Effector memory CD4-positive, alpha-beta T cell (primary cell): ENCODE results near the gene TP53BP2.

Experiments used
- DNase-seq, 3 donors: peaks; one replicate each; pipeline ENCODE4 v3.0.0-alpha.2; 2020
- H3K27ac ChIP-seq: 2 replicates; pipeline ENCODE4 v1.7.0; 2013; ENCODE audit warnings: mild to moderate bottlenecking, low read length, moderate library complexity; ENCODE audit not compliant: insufficient read depth, poor library complexity, severe bottlenecking
- H3K27me3 ChIP-seq: replicated peaks from 2 replicates; pipeline ENCODE4 v1.7.0; 2013; ENCODE audit warnings: mild to moderate bottlenecking, low read length; ENCODE audit not compliant: insufficient read depth, control insufficient read depth, poor library complexity, severe bottlenecking
- H3K36me3 ChIP-seq: 2 replicates; pipeline ENCODE4 v1.7.0; 2013; ENCODE audit warnings: mild to moderate bottlenecking, low read length, moderate library complexity; ENCODE audit not compliant: control insufficient read depth, insufficient read depth
- H3K4me1 ChIP-seq: 2 replicates; pipeline ENCODE4 v1.7.0; 2013; ENCODE audit warnings: low read length, mild to moderate bottlenecking; ENCODE audit not compliant: control insufficient read depth, insufficient read depth, poor library complexity, severe bottlenecking
- H3K4me3 ChIP-seq: 2 replicates; pipeline ENCODE4 v1.7.0; 2013; ENCODE audit warnings: low read length, low read depth, mild to moderate bottlenecking; ENCODE audit not compliant: insufficient read depth, poor library complexity, severe bottlenecking
- H3K9me3 ChIP-seq: 2 replicates; pipeline ENCODE4 v1.7.0; 2013; ENCODE audit warnings: mild to moderate bottlenecking, low read length, moderate library complexity; ENCODE audit not compliant: control insufficient read depth

The TP53BP2 gene

DNA sequence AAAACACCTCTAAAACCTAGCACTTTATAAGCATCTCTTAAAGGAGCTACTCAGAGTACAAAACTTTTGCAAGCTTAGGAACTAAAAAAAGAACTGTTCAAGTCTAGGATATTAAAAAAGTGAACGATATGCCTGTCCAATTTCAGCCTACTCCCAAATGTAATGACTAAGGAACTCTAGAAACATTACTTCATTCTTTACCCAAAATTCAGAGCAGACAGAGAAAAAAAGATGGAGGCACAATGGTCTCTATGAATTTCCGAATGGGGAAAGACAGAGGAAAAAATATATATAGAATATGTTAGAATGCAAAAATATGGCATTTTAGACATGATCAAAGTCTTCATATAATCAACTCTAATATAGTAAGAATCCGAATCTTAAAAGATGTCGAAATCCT is 61.2 kb downstream of the TP53BP2 start:
- DNase-seq, result no peak
- no peak overlapping the region for H3K27ac ChIP-seq
- peaks cover 35% of the 10 kb centered on the region for H3K36me3 ChIP-seq
- no peaks in the 10 kb centered on the region for H3K27me3 ChIP-seq
- H3K4me3 ChIP-seq, result no peak overlapping the region
- no peaks in the 10 kb centered on the region for H3K9me3 ChIP-seq
- H3K4me1 ChIP-seq, result no peaks in the 10 kb centered on the region

- Histone ChIP-seq H3K27ac (no peak overlapping the region), H3K4me1 (no peaks in the 10 kb centered on the region), H3K9me3 (no peaks in the 10 kb centered on the region), H3K4me3 (no peak overlapping the region), H3K27me3 (no peaks in the 10 kb centered on the region), H3K36me3 (peaks cover 30% of the 10 kb centered on the region)
- no peak for DNase-seq
Measured at GRCh38 chr1:223783676-223784075, 62.1 kb downstream of the TP53BP2 start.

DNA sequence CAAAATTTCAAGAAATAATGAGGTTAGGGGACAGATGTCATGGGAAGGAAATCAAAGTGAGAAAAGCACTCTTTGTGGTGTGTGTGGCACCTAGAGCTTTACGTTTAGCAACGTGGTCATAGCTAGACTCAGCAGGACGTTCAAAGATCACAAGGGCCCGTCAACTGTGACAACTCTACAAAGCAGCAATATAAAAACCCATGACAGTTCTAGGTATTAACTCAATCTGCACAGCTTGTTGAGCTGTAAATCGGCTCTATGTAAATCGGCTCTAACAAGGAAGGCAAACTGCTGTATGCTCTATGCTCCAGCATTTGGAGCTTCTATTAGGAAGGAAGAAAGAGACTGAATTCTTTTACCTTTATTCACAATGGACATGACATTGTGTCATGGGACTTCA is 64.8 kb downstream of the TP53BP2 start:
- H3K4me1 ChIP-seq, result no peaks in the 10 kb centered on the region
- no peak overlapping the region for H3K4me3 ChIP-seq
- H3K27ac ChIP-seq, result no peak overlapping the region
- no peaks in the 10 kb centered on the region for H3K27me3 ChIP-seq
- peaks cover 32% of the 10 kb centered on the region for H3K36me3 ChIP-seq
- DNase-seq, result no peak
- no peaks in the 10 kb centered on the region for H3K9me3 ChIP-seq

DNA sequence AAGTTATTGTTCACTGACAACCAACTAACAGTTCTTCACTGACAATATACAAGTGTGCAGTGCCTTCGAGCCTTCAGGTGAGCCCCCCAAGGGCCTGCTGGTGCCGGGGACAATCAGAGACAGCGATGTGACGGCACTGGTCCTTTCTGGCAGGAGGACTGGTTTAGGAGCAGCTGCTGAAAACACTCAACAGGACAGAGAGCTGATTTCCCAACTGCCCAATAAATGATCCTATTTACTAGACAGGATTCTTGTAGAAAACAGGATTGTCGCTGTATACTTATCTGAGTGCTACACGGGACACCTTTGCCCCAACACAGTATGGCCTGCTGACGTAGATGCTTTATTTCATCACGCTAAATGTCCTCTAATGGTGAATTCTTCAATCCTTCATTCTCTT is 65.4 kb downstream of the TP53BP2 start:
- Histone ChIP-seq H3K36me3 (peaks cover 30% of the 10 kb centered on the region), H3K27me3 (no peaks in the 10 kb centered on the region), H3K9me3 (no peaks in the 10 kb centered on the region), H3K4me3 (no peak overlapping the region), H3K4me1 (peaks cover 4% of the 10 kb centered on the region), H3K27ac (no peak overlapping the region)
- DNase-seq, result no peak

DNA sequence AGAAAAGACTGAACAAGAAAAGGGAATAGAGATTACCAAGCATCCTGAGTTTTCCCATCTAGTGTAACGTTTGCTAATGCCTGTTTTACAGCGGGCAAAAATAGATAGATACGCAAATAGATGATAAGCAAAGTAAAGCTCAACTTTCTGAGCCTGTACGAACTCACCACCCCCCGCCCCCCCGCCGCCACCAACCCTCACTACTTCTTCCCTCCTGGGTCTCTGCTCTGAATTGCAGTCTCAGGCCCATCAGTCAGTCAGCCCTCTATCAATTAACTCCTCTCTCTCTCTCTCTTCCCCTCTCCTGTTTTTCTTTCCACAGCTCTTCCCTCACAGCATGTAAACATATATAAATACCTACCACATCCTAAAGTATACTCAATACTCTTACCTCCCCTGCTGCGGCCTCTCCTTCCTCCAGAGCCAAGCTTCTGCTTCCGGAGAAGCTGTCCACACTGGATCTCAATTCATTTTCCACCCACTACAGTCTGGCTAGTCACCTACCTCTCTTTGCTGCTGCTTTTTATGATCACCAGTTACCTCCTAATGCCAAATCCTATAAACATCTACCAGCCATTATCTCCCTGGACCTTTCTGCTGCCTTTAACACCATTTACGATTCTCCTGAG is 68.8 kb downstream of the TP53BP2 start:
- peaks cover 5% of the 10 kb centered on the region for H3K4me1 ChIP-seq
- no peak for DNase-seq
- H3K27me3 ChIP-seq, result no peaks in the 10 kb centered on the region
- no peak overlapping the region for H3K4me3 ChIP-seq
- peaks cover 49% of the 10 kb centered on the region for H3K36me3 ChIP-seq
- H3K9me3 ChIP-seq, result no peaks in the 10 kb centered on the region
- H3K27ac ChIP-seq, result peak overlapping the region; percentile 51

- Histone ChIP-seq H3K4me1 (peaks cover 5% of the 10 kb centered on the region), H3K36me3 (peaks cover 56% of the 10 kb centered on the region)
Measured at GRCh38 chr1:223776075-223776814, 69.5 kb downstream of the TP53BP2 start.

GRCh38 chr1:223775711-223776074 is 70.1 kb downstream of the TP53BP2 start:
- H3K27ac ChIP-seq, result peak overlapping the region; percentile 26

More at GRCh38 chr1:223776075-223776814, 69.5 kb downstream of the TP53BP2 start:
- Histone ChIP-seq H3K27me3 (no peaks in the 10 kb centered on the region), H3K4me3 (no peak overlapping the region), H3K27ac (peak overlapping the region; percentile 51), H3K9me3 (no peaks in the 10 kb centered on the region)
- DNase-seq, result peak; percentile 9 to 27 (median 13)

DNA sequence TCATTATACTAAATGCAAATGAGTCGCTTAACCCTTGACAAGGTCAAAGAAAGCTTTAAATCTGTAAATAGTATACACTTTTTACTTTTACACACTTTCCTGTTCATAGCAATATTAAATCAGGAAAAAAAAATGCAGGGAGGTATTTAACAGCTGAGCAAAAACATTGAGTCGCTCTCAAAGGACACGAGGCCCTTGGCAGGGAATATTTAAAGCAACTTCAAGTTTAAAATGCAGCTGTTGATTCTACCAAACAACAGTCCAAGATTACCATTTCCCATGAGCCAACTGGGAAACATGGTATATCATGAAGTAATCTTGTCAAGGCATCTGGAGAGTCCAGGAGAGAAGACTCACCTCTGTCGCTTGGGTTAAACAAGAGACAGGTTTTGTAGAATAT is 70.7 kb downstream of the TP53BP2 start:
- H3K27ac ChIP-seq, result peak overlapping the region; percentile 26
- DNase-seq, result no peak
- no peak overlapping the region for H3K4me3 ChIP-seq
- H3K36me3 ChIP-seq, result peaks cover 63% of the 10 kb centered on the region
- H3K4me1 ChIP-seq, result peaks cover 5% of the 10 kb centered on the region
- no peaks in the 10 kb centered on the region for H3K9me3 ChIP-seq
- no peaks in the 10 kb centered on the region for H3K27me3 ChIP-seq

More at GRCh38 chr1:223775711-223776074, 70.1 kb downstream of the TP53BP2 start:
- no peaks in the 10 kb centered on the region for H3K27me3 ChIP-seq
- no peaks in the 10 kb centered on the region for H3K9me3 ChIP-seq
- H3K4me3 ChIP-seq, result no peak overlapping the region
- peaks cover 62% of the 10 kb centered on the region for H3K36me3 ChIP-seq
- DNase-seq, result no peak
- peaks cover 5% of the 10 kb centered on the region for H3K4me1 ChIP-seq

DNA sequence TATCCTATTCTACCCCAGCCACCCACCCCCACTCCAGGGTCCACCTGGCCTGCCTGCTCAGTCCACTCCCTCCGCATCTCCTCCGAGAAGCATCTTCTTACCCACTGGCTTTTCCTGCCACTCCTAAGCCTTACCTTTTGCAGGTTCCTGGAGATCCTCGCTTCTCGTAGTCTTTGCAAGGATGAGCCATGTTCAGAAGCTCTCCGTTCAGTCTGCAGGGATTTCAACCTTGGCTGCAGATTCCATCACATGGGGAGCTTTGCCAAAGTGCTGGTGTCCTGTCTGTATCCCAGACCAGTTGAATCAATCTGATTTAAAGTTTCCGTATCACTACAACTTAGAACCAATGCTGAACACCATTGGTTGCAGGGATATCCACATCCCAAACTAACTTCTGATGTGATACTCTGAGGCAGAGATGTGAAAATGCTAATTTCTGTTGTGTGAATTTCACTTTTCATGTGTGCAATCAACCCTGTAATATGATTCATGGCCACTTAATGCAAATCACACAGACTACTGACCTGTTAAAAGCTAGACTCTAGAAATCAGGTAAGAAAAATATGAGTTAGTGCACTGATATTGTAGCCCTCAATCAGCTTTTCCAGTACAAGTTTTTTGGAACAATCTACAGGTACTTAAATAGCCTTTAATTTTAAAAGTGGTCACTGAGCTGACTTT is 71.5 kb downstream of the TP53BP2 start:
- Histone ChIP-seq H3K27ac (no peak overlapping the region), H3K4me3 (no peak overlapping the region), H3K36me3 (peaks cover 67% of the 10 kb centered on the region), H3K9me3 (no peaks in the 10 kb centered on the region), H3K27me3 (no peaks in the 10 kb centered on the region), H3K4me1 (peaks cover 5% of the 10 kb centered on the region)
- DNase-seq, result no peak

DNA sequence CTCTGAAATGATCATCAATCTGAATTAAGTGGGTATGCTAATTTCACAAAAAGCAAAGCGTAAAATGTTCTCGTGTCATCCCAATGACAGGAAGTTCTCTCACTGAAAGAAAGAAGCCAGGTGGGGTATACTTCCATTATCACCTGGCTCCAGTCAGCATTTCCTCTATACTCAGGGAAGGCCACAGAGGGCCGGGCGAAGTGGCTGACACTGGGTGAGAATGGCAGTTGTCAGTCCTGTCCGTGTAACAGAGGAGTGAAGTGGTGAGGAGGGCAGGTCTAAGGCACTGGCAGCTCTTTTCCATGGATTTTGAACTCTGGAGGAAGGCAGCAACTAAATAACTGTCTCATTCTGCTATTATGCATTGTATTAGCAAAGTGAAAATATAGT is 73.0 kb downstream of the TP53BP2 start:
- H3K27me3 ChIP-seq, result no peaks in the 10 kb centered on the region
- H3K27ac ChIP-seq, result peak overlapping the region; percentile 7
- no peaks in the 10 kb centered on the region for H3K9me3 ChIP-seq
- peaks cover 5% of the 10 kb centered on the region for H3K4me1 ChIP-seq
- no peak overlapping the region for H3K4me3 ChIP-seq
- DNase-seq, result no peak
- peaks cover 68% of the 10 kb centered on the region for H3K36me3 ChIP-seq
